DMS79 treated with DMSO at 0.1 percent for 48 hours (cell line): ENCODE data around the gene TMPRSS4.

Source experiments
- DNase-seq: peaks from one replicate; lab custom pipeline; 2025; lab: John Stamatoyannopoulos, UW

Gene TMPRSS4, protein sequence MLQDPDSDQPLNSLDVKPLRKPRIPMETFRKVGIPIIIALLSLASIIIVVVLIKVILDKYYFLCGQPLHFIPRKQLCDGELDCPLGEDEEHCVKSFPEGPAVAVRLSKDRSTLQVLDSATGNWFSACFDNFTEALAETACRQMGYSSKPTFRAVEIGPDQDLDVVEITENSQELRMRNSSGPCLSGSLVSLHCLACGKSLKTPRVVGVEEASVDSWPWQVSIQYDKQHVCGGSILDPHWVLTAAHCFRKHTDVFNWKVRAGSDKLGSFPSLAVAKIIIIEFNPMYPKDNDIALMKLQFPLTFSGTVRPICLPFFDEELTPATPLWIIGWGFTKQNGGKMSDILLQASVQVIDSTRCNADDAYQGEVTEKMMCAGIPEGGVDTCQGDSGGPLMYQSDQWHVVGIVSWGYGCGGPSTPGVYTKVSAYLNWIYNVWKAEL

DNA sequence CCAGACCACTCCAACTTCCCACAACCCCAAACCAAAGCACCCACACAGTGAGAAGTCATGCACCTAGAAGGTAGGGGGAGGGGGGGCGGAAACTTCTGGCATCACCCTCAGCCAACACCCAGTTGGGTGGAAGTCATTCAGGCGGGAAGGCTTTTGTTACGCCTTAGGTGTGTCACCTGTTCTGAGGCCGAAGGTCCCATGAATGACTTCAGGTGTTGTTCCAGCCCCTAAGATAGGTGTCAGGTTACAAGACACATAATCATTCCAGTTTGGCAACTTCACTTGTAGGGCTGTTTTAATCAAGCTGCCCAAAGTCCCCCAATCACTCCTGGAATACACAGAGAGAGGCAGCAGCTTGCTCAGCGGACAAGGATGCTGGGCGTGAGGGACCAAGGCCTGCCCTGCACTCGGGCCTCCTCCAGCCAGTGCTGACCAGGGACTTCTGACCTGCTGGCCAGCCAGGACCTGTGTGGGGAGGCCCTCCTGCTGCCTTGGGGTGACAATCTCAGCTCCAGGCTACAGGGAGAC is at the start of gene TMPRSS4:
Gene TMPRSS4 (plus strand): TSS at position 325 of the 528 bp plus-strand sequence. CDS start 225 bp downstream, outside the sequence.
- DNase-seq: peak; percentile 93

DNA sequence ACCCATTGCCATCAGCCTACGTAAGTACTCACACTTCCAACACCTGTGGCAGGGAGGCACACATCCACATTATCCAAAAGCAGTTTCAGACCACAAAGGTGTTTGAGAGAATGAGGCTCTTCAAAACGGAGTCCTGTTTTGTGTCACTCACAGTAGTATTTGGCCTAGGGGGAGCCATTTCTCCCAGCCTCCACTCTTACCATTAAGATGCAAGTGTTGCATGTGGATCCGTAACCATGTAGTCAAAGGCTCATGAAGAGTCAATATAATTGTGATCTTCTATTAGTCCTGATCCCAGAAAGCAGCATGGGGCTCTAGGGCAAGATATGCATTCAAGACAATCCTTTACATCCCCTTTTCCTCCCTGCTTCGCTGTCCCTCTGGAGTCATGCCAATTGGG is 49.2 kb upstream of the TMPRSS4 start:
- DNase-seq: no peak

DNA sequence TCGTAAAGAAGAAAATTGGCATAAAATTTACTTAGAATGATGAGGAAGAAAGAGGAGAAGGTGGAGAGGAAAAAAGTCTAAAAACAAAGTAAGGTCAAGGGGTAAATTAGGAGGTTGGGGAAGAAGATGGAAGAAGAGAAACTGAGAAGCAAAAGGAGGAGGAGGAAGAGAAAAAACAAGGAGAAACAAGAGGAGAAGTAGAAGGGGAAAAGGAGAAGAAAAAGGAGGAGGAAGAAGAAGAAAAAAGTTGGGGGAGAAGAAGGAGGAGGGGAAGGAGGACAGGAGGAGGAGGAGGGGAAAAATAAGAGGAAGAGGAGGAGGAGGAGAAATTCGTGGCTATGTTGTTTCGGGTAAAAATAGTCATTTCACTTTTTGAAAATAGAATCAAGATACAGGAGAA is 48.3 kb upstream of the TMPRSS4 start:
- no peak for DNase-seq

DNA sequence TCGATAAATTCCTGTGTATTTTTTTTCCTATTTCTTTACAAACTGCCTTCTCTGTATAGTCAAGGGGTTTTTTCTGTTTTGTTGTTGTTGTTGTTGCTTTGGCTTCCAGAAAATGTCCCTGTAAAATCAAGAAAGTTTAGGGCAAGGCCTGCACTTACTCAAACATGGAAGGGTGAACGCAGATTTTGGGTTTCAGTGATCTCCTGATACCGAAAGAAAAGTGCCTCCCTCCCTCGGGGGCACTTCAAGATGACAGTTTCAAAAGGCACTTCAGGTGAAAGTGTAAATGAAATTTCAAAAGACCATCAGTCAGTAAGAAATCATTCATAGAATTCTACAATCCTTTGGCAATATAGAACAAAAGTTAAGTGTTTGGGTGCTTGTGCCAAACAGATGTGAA is 43.4 kb upstream of the TMPRSS4 start:
- DNase-seq: no peak

DNA sequence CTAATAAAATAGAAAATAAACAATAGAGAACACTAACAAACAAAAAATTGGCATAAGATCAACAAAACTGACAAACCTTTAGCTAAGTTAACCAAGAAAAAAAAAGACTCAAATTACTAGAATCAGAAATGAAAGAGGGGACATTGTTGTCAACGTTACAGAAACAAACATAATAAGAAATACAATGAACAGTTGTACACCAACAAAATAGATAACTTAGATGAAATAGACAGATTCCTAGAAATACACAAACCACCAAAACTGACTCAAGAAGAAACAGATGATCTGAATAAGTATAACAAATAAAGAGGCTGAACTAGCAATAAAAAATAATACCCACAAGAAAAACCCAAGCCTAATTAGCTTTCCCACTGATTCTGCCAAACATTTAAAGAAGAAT is 34.7 kb upstream of the TMPRSS4 start:
- DNase-seq: no peak

DNA sequence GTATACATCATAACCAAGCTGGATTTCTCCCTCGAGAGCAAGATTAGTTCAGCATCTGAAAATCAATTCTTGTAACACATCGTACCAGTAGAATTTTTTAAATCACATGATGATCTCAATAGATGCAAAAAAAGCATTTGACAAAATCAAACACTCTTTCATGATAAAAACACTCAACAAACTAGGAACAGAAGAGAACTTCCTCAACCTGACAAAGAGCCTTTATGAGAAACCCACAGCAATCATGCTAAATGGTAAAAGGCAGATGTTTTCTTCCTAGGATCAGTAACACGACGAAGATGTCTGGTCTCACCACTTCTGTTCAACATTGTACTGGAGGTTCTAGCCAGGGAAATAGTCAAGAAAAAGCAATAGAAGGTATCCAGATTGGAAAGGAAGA is 34.1 kb upstream of the TMPRSS4 start:
- DNase-seq: no peak

DNA sequence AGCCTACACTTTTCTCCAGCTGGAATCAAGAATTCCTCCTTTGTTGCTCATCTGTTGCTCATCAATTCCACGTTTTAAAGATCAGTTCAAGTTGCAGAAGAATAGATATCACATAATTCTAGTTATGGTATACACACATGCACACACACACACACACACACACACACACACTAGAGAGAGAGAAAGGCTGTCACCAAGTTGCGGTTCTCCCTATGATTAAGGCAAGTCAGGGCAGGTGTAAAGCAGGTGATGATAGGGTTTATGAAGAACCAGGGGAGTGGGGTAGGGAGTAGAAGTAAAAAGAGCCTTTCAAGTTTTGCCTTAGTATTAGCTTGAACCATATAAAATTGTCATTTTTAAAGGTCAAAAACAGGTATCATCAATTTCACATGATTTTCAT is 31.7 kb upstream of the TMPRSS4 start:
- peak; percentile 90 for DNase-seq

DNA sequence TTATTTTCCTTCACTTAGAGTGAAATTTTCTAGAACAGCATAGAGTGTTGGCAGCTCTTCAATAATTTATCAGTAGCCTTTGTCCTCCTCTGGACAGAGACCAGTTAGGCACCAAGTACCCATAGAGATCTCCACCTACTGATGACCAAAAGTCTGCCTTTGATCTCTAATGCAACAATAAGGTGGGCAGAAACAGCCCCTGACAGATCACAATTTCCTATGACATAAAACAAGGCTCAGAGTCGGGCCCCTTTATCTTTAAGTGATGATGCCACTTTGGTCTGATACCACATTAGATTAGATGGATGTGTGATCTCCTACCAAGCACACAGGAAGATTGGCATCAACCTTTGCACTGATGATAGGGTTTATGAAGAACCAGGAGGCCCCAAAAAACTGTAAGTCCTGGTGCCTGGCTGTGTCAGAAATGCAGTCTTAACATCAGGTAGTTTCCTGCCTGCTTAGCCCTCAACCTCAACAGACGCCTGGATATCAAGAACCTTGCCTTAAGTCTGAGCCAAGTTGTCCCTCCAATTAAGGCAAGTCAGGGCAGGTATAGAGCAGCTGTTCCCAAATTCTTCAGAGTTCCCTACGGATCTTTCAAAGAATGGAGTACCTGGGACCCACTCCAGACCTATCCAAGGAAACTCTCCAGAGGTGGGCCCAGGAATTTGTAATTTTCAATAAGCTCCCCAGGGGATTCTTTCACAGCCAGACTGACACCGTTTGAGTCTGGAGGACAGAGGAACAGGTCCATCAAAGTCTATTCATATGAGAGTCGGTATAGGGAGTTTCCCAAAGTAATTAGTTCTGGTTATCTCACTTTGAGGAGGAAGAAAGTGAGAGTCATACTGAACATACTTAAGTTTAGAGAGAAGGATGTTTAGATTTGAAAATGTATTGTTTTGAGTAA is 30.6 kb upstream of the TMPRSS4 start:
- DNase-seq: peak; percentile 91

DNA sequence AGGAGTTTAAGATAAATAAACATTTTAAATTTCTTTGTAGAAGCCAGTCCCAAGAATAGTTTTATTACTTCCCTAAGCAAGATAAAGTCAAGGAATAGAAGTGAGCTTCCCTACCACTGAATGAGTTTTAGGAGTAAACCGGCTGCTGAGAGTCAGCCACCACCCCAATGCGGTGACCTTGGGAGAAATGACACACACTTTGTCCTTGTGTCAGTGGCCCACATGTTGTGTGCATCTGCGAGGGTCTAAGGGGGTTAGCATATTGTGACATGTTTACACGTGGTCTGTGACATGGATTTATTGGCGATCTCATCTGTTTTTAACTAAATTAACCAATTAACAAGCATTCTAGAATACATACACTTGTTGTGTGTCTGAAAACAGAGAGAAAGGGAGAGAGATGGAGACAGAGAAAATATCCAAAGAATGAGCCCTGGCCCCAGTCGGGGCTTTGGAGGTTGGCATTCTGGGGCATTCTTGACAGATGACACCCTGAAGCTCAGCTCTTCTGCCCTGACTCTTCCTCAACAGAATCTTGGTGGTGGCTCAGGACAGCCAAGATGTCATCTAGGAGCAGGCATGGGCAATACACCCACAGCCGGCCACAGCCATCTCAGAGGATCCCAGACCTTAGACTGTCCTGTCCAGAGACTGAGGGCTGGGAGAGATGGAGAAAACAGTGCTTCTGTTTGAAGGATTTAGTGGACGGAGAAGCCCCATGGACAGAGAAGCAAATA is 29.7 kb upstream of the TMPRSS4 start:
- no peak for DNase-seq

DNA sequence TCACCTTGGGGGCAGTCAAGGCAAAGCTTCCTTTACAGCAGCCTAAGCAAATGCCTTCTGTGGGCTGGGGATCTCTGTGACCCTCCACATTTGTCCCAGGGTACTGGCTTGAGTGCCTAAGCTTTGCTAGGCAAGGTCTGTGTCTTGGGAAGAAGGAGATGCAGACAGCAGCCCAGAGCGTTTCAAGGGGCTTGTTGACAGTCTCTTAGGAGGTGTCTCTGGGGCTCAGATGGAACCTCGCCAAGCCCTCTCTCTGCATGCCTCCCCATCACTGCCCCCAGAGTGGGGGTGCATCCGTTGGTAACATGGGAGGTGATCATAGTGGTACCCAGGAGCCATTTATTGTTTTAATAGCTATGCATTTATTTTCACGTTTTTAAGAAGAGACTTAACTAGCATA is 29.1 kb upstream of the TMPRSS4 start:
- DNase-seq: peak; percentile 18

DNA sequence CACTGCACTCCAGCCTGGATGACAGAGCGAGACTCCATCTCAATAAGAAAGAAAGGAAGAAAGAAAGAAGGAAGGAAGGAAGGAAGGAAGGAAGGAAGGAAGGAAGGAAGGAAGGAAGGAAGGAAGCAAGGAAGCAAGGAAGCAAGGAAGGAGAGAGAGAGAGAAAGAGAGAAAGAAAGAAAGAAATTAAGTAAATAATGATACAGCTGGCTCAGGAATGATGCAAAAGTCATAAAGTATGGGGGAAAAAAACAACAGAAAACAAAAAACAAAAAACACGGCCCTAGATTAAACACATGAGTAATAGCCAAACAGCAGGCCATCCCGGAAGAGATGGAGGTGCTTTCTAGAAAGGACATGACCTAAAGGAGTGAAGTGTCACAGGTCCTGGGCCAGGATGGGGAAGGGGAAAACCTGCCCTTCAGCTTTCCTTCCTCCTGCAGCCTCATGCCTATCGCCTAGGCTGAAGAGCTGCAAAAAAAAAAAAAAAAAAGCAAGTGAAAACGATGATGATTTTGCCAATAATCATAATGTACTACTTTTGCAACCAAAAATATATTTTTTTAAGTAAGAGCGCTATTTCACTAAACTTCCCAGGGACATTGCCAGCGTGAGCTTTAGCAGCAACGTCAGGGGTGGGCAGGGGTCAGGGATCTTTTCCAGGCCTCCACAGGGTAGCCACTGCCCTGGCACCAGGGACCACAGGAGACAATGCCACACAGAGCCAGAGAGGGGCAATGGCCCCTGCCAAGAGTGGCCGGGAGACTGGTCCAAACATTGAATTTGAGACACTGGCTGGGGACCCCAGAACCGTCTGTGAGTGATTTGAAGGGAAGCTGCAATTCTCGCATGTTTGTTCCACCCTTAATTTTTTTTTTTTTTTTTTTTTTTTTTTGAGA is 28.2 kb upstream of the TMPRSS4 start:
- DNase-seq: no peak

DNA sequence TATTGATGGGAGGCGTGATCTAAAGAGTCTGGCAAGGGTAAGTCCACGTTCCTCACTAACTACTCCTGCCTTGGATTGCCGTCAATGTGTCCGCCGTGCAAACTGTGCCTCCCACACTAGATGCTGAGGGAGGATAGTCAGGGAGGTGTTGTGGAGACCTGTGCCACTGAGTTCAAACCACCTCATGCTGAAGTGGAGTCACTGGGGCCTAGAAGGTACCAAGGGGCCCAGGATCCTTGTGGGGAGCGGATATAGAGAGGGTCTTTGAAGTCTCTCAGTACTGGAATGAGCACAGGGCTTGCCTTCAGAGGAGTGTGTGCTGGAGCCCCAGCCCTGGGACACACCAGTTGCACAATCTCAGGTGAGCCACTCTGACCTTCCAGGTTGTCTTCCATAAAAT is 27.1 kb upstream of the TMPRSS4 start:
- DNase-seq: no peak

DNA sequence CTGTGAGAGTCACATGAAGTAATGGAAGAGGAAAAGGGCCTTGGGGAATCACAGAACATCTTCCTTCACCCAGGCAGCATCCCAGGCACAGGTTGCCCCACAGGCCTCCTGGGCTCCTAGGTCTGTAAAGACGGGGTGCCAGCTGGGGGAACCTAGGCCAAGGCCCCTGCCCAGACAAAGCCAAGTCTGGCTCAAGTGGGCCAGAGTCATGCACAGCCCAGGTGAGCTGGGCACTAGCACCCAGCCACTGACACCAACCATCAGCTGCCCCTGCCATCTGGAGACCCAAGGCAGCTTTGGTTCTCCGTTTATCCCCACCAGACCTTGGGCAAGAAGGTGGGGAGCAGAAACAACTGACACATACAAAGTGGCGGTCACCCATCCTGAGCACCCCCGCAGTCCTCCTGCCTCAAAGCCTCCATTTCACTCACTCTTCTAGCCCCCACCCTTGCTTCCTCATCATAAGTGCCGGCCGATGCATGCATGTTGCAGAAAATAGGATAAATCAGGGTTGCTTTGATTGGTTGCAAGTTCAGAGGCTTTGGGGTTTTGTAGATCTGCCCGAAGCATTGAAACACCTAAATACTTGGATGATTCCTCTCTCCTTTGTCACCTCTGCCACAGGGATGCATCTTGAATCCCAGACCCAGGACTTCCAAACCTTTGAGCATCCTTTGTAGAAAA is 26.5 kb upstream of the TMPRSS4 start:
- DNase-seq: no peak

DNA sequence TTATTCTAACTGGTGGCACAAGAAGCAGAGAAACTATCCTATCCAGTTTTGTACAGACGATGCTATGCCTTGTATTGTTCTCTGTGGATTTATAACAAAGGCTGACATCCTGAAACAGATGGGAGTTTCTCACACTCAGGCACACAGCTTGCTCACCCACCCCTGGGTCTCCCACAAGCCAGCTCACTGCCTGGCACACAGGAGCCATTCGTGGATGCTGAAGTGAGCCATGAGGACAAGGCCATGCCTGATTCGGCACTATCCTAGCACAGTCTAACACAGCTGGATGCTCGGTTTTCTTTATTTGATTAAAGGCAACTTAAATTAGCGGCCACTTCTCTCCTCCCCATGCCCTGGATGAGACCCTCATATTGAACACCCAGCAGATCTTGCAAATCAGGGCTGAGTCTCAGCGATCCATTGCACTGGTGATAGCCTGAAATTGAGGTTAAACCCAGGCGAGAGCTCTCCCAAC is 25.7 kb upstream of the TMPRSS4 start:
- DNase-seq: no peak

DNA sequence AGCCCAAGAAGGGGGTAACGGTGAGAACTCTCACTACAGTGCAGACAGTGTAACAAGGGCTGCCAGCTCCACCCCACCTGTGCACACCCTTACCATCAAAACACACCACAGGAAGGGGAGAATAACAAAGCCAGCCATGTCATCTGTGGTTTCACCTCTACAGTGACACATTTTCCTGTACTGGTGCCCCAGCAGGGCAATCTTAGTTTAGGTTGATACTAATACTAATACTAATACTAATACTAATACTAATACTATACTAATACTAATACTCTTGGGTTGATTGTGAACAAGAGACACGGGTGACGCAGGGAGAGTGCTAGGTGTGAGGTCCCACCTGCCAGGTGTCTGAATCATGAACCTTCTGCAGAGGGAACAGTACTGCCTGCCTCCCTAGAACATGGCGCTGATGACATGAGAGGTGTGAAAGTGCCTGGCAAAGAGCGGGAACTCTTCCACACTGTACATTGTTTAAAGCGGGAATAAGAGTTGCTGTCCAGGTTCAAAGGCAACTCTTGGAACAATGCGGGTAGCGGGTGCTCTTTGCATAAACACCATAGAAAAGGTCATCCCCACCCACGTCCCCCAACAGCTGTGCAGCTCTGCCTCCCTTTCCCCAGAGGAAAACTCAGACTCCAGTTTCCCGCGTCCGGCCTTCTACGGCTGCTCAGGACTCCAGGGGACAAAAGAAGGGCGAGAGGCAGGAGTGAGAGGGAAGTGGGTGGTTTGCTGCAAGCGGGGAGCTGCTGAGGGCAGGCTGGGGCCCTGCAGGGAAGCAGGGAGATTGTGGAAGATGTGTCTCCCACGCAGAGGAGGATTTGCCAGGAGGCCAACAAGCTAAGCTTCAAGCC is 25.0 kb upstream of the TMPRSS4 start:
- DNase-seq: no peak

DNA sequence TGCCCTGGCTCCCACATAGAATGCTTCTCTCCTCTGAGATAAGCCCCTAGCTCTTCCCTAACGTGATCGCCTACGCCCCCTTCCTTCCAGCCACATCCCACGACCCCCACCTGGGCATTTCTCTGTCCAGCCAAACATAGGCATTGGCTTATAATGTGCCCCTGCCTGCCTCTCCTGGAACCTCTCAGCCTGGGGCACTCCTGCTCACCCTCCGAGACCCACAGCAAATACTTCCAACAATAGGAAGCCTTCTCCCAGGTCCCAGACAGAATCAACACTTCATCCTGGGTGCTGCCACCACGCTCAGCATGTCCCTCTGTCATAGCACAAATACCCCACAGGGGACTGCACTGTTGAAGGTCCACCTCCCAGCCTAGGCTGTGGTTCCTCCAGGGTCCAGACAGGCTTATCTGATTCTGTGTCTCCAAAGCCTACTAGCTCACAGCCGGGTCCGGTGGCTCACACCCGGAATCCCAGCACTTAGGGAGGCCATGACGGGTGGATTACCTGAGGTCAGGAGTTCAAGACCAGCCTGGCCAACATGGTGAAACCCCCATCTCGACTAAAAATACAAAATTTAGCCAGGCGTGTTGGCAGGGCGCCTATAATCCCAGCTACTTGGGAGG is 24.2 kb upstream of the TMPRSS4 start:
- DNase-seq: no peak

DNA sequence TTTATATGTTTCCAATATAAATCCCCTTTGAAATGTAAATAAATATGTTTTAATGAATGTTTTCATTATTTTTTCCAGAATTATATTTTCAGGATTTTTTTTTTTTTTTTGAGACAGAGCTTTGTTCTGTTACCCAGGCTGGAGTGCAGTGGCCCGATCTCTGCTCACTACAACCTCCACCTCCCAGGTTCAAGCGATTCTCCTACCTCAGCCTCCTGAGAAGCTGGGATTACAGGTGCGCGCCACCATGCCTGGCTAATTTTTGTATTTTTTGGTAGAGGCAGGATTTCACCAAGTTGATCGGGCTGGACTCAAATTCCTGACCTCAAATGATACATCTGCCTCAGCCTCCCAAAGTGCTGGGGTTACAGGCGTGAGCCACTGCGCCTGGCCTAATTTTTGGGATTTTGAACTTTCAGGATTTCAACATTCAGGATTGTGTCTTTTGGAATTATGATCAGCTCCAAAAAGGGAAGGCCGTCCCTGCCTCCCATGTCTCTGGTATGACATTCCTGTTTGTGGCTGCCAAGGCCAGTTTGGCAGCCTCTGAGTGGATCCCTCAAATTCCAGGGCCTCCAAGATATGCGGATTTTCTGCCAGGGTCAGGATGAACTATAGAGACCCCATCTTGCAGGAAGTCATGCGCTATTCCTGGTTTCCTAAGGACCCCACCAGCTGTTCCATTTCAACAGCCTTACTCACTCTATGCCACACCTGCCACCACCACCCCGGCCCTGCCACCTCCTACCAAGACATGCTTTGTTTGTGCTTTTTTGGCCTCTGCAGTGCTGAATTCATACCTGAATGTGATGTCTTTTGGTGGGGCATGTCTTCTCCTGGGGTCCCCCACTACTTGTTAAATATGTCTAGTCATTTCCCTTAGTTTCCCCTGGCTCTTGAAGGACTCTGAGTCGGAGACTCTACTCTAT is 21.9 kb upstream of the TMPRSS4 start:
- DNase-seq: no peak

DNA sequence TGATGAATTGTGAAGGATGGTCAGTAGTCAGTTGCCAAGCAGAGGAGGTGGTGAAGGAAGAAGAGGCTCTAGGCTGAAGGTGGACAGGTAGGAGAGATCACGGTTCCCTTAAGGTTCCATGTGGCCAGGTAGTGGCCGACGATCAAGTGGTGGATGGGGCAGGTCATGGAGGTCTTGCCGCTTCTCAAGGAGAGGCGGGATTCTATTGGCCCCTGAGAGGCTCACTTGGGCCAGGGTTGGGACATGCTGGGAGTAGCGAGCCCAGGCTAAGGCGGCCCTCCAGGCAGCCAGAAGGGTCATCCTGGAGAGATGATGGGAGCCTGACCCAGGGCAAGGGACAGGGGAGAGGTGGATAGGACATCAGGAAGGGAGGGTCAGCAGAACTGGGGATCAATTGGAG is 20.9 kb upstream of the TMPRSS4 start:
- no peak for DNase-seq
